Measurements from ENCODE around the gene HDDC3. TPM values are rescaled to one million over a fixed set of nuclear protein-coding genes. Genes with fewer than 3 reads are reported as not detected.
A peak's percentile ranks its signal among the peaks of the same experiment; 100 is the strongest.

HDDC3 gene
- total and polyA plus RNA-seq, 2 donors: 18.7 to 25.4 TPM

- H3K9me3 ChIP-seq (ENCODE audit: control insufficient read depth in 2 of 2, insufficient read depth in 1 of 2, low read length in 1 of 2): no peaks in the 10 kb centered on the region
- peaks cover 78 to 83% of the 10 kb centered on the region in 2 donors for H3K36me3 ChIP-seq (ENCODE audit: control insufficient read depth in 2 of 2, insufficient read depth in 2 of 2, low read length in 1 of 2)
- H3K4me3 ChIP-seq (ENCODE audit: low read length in 2 of 2): no peak overlapping the region
- no peaks in the 10 kb centered on the region for H3K27me3 ChIP-seq (ENCODE audit: control insufficient read depth in 2 of 2, insufficient read depth in 1 of 2, low read length in 1 of 2)
- H3K27ac ChIP-seq (ENCODE audit: low read depth in 1 of 2, low read length in 1 of 2): no peak overlapping the region
- peaks cover 3 to 27% of the 10 kb centered on the region in 2 donors for H3K4me1 ChIP-seq (ENCODE audit: control insufficient read depth in 2 of 2, insufficient read depth in 2 of 2, low read length in 2 of 2)
- peak in 1 of 9 donors; percentile 36 for DNase-seq (ENCODE audit: low read depth in 6 of 9, low spot score in 9 of 9)
- WGBS: 65% methylated on average over 25 of the region's 25 CpGs
Measured at GRCh38 chr15:90915808-90916440, 16.4 kb downstream of the HDDC3 start.

- peaks cover 81 to 85% of the 10 kb centered on the region in 2 donors for H3K36me3 ChIP-seq (ENCODE audit: control insufficient read depth in 2 of 2, insufficient read depth in 2 of 2, low read length in 1 of 2)
- no peak overlapping the region for H3K27ac ChIP-seq (ENCODE audit: low read depth in 1 of 2, low read length in 1 of 2)
- no peaks in the 10 kb centered on the region for H3K27me3 ChIP-seq (ENCODE audit: control insufficient read depth in 2 of 2, insufficient read depth in 1 of 2, low read length in 1 of 2)
- H3K4me3 ChIP-seq (ENCODE audit: low read length in 2 of 2): no peak overlapping the region
- H3K9me3 ChIP-seq (ENCODE audit: control insufficient read depth in 2 of 2, insufficient read depth in 1 of 2, low read length in 1 of 2): no peaks in the 10 kb centered on the region
- DNase-seq (ENCODE audit: low read depth in 6 of 9, low spot score in 9 of 9): peak in 4 of 9 donors; percentile 48 to 77 (median 55)
- 29% methylated on average over 7 of the region's 7 CpGs for WGBS
- peaks cover 3 to 27% of the 10 kb centered on the region in 2 donors for H3K4me1 ChIP-seq (ENCODE audit: control insufficient read depth in 2 of 2, insufficient read depth in 2 of 2, low read length in 2 of 2)
Measured at GRCh38 chr15:90915216-90915807, 17.0 kb downstream of the HDDC3 start.

- no peak overlapping the region for H3K27ac ChIP-seq (ENCODE audit: low read depth in 1 of 2, low read length in 1 of 2)
- H3K27me3 ChIP-seq (ENCODE audit: control insufficient read depth in 2 of 2, insufficient read depth in 1 of 2, low read length in 1 of 2): no peaks in the 10 kb centered on the region
- no peak for DNase-seq (ENCODE audit: low read depth in 6 of 9, low spot score in 9 of 9)
- 96% methylated on average over 22 of the region's 22 CpGs for WGBS
- peaks cover 77 to 84% of the 10 kb centered on the region in 2 donors for H3K36me3 ChIP-seq (ENCODE audit: control insufficient read depth in 2 of 2, insufficient read depth in 2 of 2, low read length in 1 of 2)
- no peak overlapping the region for H3K4me3 ChIP-seq (ENCODE audit: low read length in 2 of 2)
- H3K9me3 ChIP-seq (ENCODE audit: control insufficient read depth in 2 of 2, insufficient read depth in 1 of 2, low read length in 1 of 2): no peaks in the 10 kb centered on the region
- H3K4me1 ChIP-seq (ENCODE audit: control insufficient read depth in 2 of 2, insufficient read depth in 2 of 2, low read length in 2 of 2): peaks cover 3 to 27% of the 10 kb centered on the region in 2 donors
Measured at GRCh38 chr15:90914305-90915080, 17.9 kb downstream of the HDDC3 start.

GRCh38 chr15:90913398-90913944, 18.9 kb downstream of the HDDC3 start:
- 98% methylated on average over 12 of the region's 12 CpGs for WGBS
- no peaks in the 10 kb centered on the region for H3K27me3 ChIP-seq (ENCODE audit: control insufficient read depth in 2 of 2, insufficient read depth in 1 of 2, low read length in 1 of 2)
- no peak overlapping the region for H3K4me3 ChIP-seq (ENCODE audit: low read length in 2 of 2)
- peaks cover 3 to 27% of the 10 kb centered on the region in 2 donors for H3K4me1 ChIP-seq (ENCODE audit: control insufficient read depth in 2 of 2, insufficient read depth in 2 of 2, low read length in 2 of 2)
- DNase-seq (ENCODE audit: low read depth in 6 of 9, low spot score in 9 of 9): no peak
- peaks cover 76 to 78% of the 10 kb centered on the region in 2 donors for H3K36me3 ChIP-seq (ENCODE audit: control insufficient read depth in 2 of 2, insufficient read depth in 2 of 2, low read length in 1 of 2)
- H3K27ac ChIP-seq (ENCODE audit: low read depth in 1 of 2, low read length in 1 of 2): no peak overlapping the region
- no peaks in the 10 kb centered on the region for H3K9me3 ChIP-seq (ENCODE audit: control insufficient read depth in 2 of 2, insufficient read depth in 1 of 2, low read length in 1 of 2)

GRCh38 chr15:90912770-90913075, 19.6 kb downstream of the HDDC3 start:
- no peak overlapping the region for H3K4me3 ChIP-seq (ENCODE audit: low read length in 2 of 2)
- no peak for DNase-seq (ENCODE audit: low read depth in 6 of 9, low spot score in 9 of 9)
- H3K4me1 ChIP-seq (ENCODE audit: control insufficient read depth in 2 of 2, insufficient read depth in 2 of 2, low read length in 2 of 2): peaks cover 3 to 27% of the 10 kb centered on the region in 2 donors
- no peak overlapping the region for H3K27ac ChIP-seq (ENCODE audit: low read depth in 1 of 2, low read length in 1 of 2)
- no peaks in the 10 kb centered on the region for H3K9me3 ChIP-seq (ENCODE audit: control insufficient read depth in 2 of 2, insufficient read depth in 1 of 2, low read length in 1 of 2)
- H3K36me3 ChIP-seq (ENCODE audit: control insufficient read depth in 2 of 2, insufficient read depth in 2 of 2, low read length in 1 of 2): peaks cover 74 to 75% of the 10 kb centered on the region in 2 donors
- H3K27me3 ChIP-seq (ENCODE audit: control insufficient read depth in 2 of 2, insufficient read depth in 1 of 2, low read length in 1 of 2): no peaks in the 10 kb centered on the region
- 96% methylated on average over 7 of the region's 7 CpGs for WGBS

GRCh38 chr15:90911906-90912769, 20.2 kb downstream of the HDDC3 start:
- 97% methylated on average over 30 of the region's 30 CpGs for WGBS
- H3K4me1 ChIP-seq (ENCODE audit: control insufficient read depth in 2 of 2, insufficient read depth in 2 of 2, low read length in 2 of 2): peaks cover 3 to 27% of the 10 kb centered on the region in 2 donors
- no peaks in the 10 kb centered on the region for H3K9me3 ChIP-seq (ENCODE audit: control insufficient read depth in 2 of 2, insufficient read depth in 1 of 2, low read length in 1 of 2)
- DNase-seq (ENCODE audit: low read depth in 6 of 9, low spot score in 9 of 9): no peak
- no peak overlapping the region for H3K4me3 ChIP-seq (ENCODE audit: low read length in 2 of 2)
- peaks cover 74 to 76% of the 10 kb centered on the region in 2 donors for H3K36me3 ChIP-seq (ENCODE audit: control insufficient read depth in 2 of 2, insufficient read depth in 2 of 2, low read length in 1 of 2)
- no peaks in the 10 kb centered on the region for H3K27me3 ChIP-seq (ENCODE audit: control insufficient read depth in 2 of 2, insufficient read depth in 1 of 2, low read length in 1 of 2)
- no peak overlapping the region for H3K27ac ChIP-seq (ENCODE audit: low read depth in 1 of 2, low read length in 1 of 2)

- DNase-seq (ENCODE audit: low read depth in 6 of 9, low spot score in 9 of 9): no peak
Measured at GRCh38 chr15:90911302-90911623, 21.1 kb downstream of the HDDC3 start.

GRCh38 chr15:90910441-90911301, 21.7 kb downstream of the HDDC3 start:
- 96% methylated on average over 24 of the region's 24 CpGs for WGBS
- H3K27ac ChIP-seq (ENCODE audit: low read depth in 1 of 2, low read length in 1 of 2): no peak overlapping the region
- no peak overlapping the region for H3K4me3 ChIP-seq (ENCODE audit: low read length in 2 of 2)
- no peaks in the 10 kb centered on the region for H3K27me3 ChIP-seq (ENCODE audit: control insufficient read depth in 2 of 2, insufficient read depth in 1 of 2, low read length in 1 of 2)
- H3K9me3 ChIP-seq (ENCODE audit: control insufficient read depth in 2 of 2, insufficient read depth in 1 of 2, low read length in 1 of 2): no peaks in the 10 kb centered on the region
- peaks cover 77 to 81% of the 10 kb centered on the region in 2 donors for H3K36me3 ChIP-seq (ENCODE audit: control insufficient read depth in 2 of 2, insufficient read depth in 2 of 2, low read length in 1 of 2)
- peaks cover 0 to 15% of the 10 kb centered on the region in 2 donors for H3K4me1 ChIP-seq (ENCODE audit: control insufficient read depth in 2 of 2, insufficient read depth in 2 of 2, low read length in 2 of 2)
- no peak for DNase-seq (ENCODE audit: low read depth in 6 of 9, low spot score in 9 of 9)

More at GRCh38 chr15:90911302-90911623, 21.1 kb downstream of the HDDC3 start:
- H3K36me3 ChIP-seq (ENCODE audit: control insufficient read depth in 2 of 2, insufficient read depth in 2 of 2, low read length in 1 of 2): peaks cover 77 to 78% of the 10 kb centered on the region in 2 donors
- H3K9me3 ChIP-seq (ENCODE audit: control insufficient read depth in 2 of 2, insufficient read depth in 1 of 2, low read length in 1 of 2): no peaks in the 10 kb centered on the region
- peaks cover 3 to 21% of the 10 kb centered on the region in 2 donors for H3K4me1 ChIP-seq (ENCODE audit: control insufficient read depth in 2 of 2, insufficient read depth in 2 of 2, low read length in 2 of 2)
- no peaks in the 10 kb centered on the region for H3K27me3 ChIP-seq (ENCODE audit: control insufficient read depth in 2 of 2, insufficient read depth in 1 of 2, low read length in 1 of 2)
- no peak overlapping the region for H3K4me3 ChIP-seq (ENCODE audit: low read length in 2 of 2)
- WGBS: 95% methylated on average over 19 of the region's 19 CpGs
- H3K27ac ChIP-seq (ENCODE audit: low read depth in 1 of 2, low read length in 1 of 2): no peak overlapping the region
